HepG2 (cell line): ENCODE results near the gene ASCC3. TPM values are rescaled to one million over a fixed set of nuclear protein-coding genes. Genes with fewer than 3 reads are reported as not detected.
A peak's percentile ranks its signal among the peaks of the same experiment; 100 is the strongest.

Experiments used
- CAMTA2 ChIP-seq: sonication (generic); formaldehyde crosslinking; IDR thresholded peaks from 2 replicates; pipeline ENCODE4 v1.4.0; 2020; ENCODE audit warnings: mild to moderate bottlenecking, missing genetic modification reagents, borderline replicate concordance
- ETS1 ChIP-seq: sonication (generic); formaldehyde crosslinking; IDR thresholded peaks from 2 replicates; pipeline ENCODE4 v1.4.0; 2020; ENCODE audit warnings: missing genetic modification reagents
- IRF2 ChIP-seq: IDR thresholded peaks from 2 replicates; pipeline ENCODE4 v1.6.1; 2018; ENCODE audit warnings: missing genetic modification reagents, missing compliant biosample characterization
- LBX2 ChIP-seq: sonication (generic); formaldehyde crosslinking; IDR thresholded peaks from 2 replicates; pipeline ENCODE4 v1.5.0; 2020; ENCODE audit warnings: missing genetic modification reagents, mild to moderate bottlenecking, borderline replicate concordance
- MAFK ChIP-seq, 2 experiments: IDR thresholded peaks in 1 of 2; conservative IDR thresholded peaks in 1 of 2; 2 replicates each; pipeline ENCODE4 v1.6.1; 2011; ENCODE audit warnings: improper control_type of control experiment in 2 of 2, low read length in 2 of 2
- ONECUT2 ChIP-seq: sonication (generic); formaldehyde crosslinking; IDR thresholded peaks from 2 replicates; pipeline ENCODE4 v1.4.0; 2020; ENCODE audit warnings: missing genetic modification reagents
- POLR2AphosphoS2 ChIP-seq: IDR thresholded peaks from 2 replicates; pipeline ENCODE4 v1.6.1; 2011; ENCODE audit warnings: low read depth, low read length, improper control_type of control experiment
- ZNF839 ChIP-seq: sonication (generic); formaldehyde crosslinking; IDR thresholded peaks from 2 replicates; pipeline ENCODE4 v1.4.0; 2020; ENCODE audit warnings: missing genetic modification reagents, mild to moderate bottlenecking, borderline replicate concordance
- ZUFSP ChIP-seq: sonication (generic); formaldehyde crosslinking; IDR thresholded peaks from 2 replicates; pipeline ENCODE4 v1.9.0; 2021; ENCODE audit warnings: missing genetic modification reagents, mild to moderate bottlenecking, borderline replicate concordance
- polyA plus RNA-seq, 8 experiments: library from polyadenylated mRNA; depleted of rRNA in 3 of 8; stranded (reverse) in 7 of 8; unstranded in 1 of 8; fragments of >200 nt; fragmentation: Illumina TruSeq in 4 of 8; extraction: Trizol in 4 of 8; gene quantifications; 2 replicates each; pipeline versions ENCODE4 v1.2.1 to v1.2.3, GENCODE V29; 2011 to 2016; ENCODE audit warnings: low read depth in 4 of 8, missing spikeins in 1 of 8, mixed read lengths in 1 of 8; ENCODE audit not compliant: insufficient read depth in 1 of 8
- total RNA-seq, 5 experiments: library from RNA; depleted of rRNA; stranded (reverse); fragments of >200 nt; fragmentation: Illumina TruSeq; extraction: Trizol; gene quantifications; 2 replicates each; pipeline ENCODE4 v1.2.3, GENCODE V29; 2016; ENCODE audit warnings: low read depth in 1 of 5
- TF ChIP-seq, protein P1 (sequence below): sonication (generic); formaldehyde crosslinking; IDR thresholded peaks from 2 replicates; pipeline ENCODE4 v1.5.0; 2020; ENCODE audit warnings: mild to moderate bottlenecking, missing genetic modification reagents
- TF ChIP-seq, protein P2 (sequence below), 2 experiments: fragments of 450-650 bp in 1 of 2; sonication (generic) in 1 of 2; formaldehyde crosslinking in 1 of 2; IDR thresholded peaks; 2 replicates each; pipeline versions ENCODE4 v1.6.1 to v1.8.0; 2016 to 2022; ENCODE audit warnings: antibody characterized with exemption in 1 of 2, mild to moderate bottlenecking in 1 of 2, missing genetic modification reagents in 1 of 2

ASCC3 gene
- total and polyA plus RNA-seq, 2 of the 13 experiments (the other 11 are each of a cell fraction or from before 2014, with no cell fraction given), result 23.1 to 55.7 TPM

DNA sequence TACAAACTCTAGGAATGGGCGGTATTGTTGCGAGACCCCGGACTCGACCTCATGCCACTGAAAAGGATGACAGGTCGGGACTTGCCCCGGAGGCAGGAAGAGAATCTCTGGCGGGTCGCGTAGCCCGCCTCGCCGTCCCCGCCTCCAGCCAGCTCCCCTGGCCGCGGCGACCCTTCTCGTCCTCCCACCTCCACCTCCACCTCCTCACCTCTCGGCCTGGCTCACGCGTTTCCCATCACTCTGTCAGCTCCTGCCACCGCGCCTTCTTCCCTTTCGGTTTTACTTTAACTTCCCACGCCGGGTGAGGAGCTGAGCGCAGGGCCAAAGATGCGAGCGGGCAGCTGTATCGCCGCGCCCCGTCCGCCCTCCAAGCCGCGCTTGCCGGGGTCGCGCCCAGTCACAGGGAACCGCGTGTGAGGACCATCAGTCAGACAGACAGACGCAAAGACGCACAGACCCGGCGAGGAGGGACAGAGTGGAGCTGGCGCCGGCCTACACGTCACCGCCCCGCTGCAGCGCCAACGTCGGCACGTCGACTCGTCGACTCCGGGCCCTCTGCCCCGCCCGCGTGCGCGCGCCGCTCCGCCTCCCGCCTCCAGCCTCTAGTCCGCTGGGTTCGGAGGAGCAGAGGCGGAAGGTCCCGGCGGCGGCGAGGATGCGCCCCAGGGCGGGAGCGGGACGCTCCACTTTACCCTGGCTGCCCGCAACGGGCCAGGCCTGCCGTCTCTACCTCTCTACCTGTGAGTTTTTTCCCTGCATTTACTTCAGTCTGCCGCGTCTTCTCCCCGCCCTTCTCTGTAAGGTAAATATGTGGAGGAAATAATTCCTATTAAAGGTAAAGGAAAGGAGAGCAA, at the start of gene ASCC3 (continued):
- TF ChIP-seq LBX2 (CRISPR knock-in tag) (peak; percentile 53; the same call in 1 of the 2 replicates), ETS1 (CRISPR knock-in tag) (no peak), CAMTA2 (CRISPR knock-in tag) (no peak), IRF2 (CRISPR knock-in tag) (peak; percentile 99), POLR2AphosphoS2 (no peak), ZNF839 (CRISPR knock-in tag) (peak; percentile 41; the same call in 1 of the 2 replicates), MAFK (conservative IDR thresholded peaks at IDR 0.05 in 1 of 2, IDR thresholded peaks at IDR 0.05 in 1 of 2; ENCODE audit: low read length in 2 of 2) (no peak), ZUFSP (CRISPR knock-in tag) (no peak), ONECUT2 (CRISPR knock-in tag) (peak; percentile 8; the same call in 1 of the 2 replicates)
- TF ChIP-seq, protein P1, sequence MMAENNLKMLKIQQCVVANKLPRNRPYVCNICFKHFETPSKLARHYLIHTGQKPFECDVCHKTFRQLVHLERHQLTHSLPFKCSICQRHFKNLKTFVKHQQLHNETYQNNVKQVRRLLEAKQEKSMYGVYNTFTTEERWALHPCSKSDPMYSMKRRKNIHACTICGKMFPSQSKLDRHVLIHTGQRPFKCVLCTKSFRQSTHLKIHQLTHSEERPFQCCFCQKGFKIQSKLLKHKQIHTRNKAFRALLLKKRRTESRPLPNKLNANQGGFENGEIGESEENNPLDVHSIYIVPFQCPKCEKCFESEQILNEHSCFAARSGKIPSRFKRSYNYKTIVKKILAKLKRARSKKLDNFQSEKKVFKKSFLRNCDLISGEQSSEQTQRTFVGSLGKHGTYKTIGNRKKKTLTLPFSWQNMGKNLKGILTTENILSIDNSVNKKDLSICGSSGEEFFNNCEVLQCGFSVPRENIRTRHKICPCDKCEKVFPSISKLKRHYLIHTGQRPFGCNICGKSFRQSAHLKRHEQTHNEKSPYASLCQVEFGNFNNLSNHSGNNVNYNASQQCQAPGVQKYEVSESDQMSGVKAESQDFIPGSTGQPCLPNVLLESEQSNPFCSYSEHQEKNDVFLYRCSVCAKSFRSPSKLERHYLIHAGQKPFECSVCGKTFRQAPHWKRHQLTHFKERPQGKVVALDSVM (CRISPR knock-in tag), result peak; percentile 89
- TF ChIP-seq, protein P2, sequence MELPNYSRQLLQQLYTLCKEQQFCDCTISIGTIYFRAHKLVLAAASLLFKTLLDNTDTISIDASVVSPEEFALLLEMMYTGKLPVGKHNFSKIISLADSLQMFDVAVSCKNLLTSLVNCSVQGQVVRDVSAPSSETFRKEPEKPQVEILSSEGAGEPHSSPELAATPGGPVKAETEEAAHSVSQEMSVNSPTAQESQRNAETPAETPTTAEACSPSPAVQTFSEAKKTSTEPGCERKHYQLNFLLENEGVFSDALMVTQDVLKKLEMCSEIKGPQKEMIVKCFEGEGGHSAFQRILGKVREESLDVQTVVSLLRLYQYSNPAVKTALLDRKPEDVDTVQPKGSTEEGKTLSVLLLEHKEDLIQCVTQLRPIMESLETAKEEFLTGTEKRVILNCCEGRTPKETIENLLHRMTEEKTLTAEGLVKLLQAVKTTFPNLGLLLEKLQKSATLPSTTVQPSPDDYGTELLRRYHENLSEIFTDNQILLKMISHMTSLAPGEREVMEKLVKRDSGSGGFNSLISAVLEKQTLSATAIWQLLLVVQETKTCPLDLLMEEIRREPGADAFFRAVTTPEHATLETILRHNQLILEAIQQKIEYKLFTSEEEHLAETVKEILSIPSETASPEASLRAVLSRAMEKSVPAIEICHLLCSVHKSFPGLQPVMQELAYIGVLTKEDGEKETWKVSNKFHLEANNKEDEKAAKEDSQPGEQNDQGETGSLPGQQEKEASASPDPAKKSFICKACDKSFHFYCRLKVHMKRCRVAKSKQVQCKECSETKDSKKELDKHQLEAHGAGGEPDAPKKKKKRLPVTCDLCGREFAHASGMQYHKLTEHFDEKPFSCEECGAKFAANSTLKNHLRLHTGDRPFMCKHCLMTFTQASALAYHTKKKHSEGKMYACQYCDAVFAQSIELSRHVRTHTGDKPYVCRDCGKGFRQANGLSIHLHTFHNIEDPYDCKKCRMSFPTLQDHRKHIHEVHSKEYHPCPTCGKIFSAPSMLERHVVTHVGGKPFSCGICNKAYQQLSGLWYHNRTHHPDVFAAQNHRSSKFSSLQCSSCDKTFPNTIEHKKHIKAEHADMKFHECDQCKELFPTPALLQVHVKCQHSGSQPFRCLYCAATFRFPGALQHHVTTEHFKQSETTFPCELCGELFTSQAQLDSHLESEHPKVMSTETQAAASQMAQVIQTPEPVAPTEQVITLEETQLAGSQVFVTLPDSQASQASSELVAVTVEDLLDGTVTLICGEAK (IDR thresholded peaks at IDR 0.05), result no peak
- TF ChIP-seq, protein P2 (CRISPR knock-in tag; IDR thresholded peaks at IDR 0.05), result peak; percentile 88
